LoVo (cell line): Measurements from ENCODE around the gene TLR8.

Source experiments
- DNase-seq: peaks from one replicate; pipeline ENCODE4 v3.0.0-alpha.2; 2016; ENCODE audit warnings: low spot score

The TLR8 gene

GRCh38 chrX:12906046-12906761, at the start of gene TLR8:
Gene TLR8, plus strand, starts transcription at chrX:12906620. Its CDS starts 87 bp downstream, at chrX:12906707.
- DNase-seq = no peak

GRCh38 chrX:12865359-12865758, 41.1 kb upstream of the TLR8 start:
- no peak for DNase-seq

- no peak for DNase-seq
Observed at GRCh38 chrX:12866451-12867377, 39.7 kb upstream of the TLR8 start, which contains the start of gene TLR7. Gene TLR7, plus strand, starts transcription at chrX:12867072. Its CDS starts 507 bp downstream, at chrX:12867579.

GRCh38 chrX:12867685-12868084, 38.7 kb upstream of the TLR8 start:
- no peak for DNase-seq

- no peak for DNase-seq
Observed at GRCh38 chrX:12868747-12869146, 37.7 kb upstream of the TLR8 start.

- no peak for DNase-seq
Observed at GRCh38 chrX:12871257-12871656, 35.2 kb upstream of the TLR8 start.

GRCh38 chrX:12872741-12873140, 33.7 kb upstream of the TLR8 start:
- DNase-seq = no peak

- DNase-seq = no peak
Observed at GRCh38 chrX:12874581-12874980, 31.8 kb upstream of the TLR8 start.

GRCh38 chrX:12877386-12877785, 29.0 kb upstream of the TLR8 start:
- no peak for DNase-seq

GRCh38 chrX:12878536-12878935, 27.9 kb upstream of the TLR8 start:
- no peak for DNase-seq

- no peak for DNase-seq
Observed at GRCh38 chrX:12881914-12882313, 24.5 kb upstream of the TLR8 start.

- no peak for DNase-seq
Observed at GRCh38 chrX:12885508-12885907, 20.9 kb upstream of the TLR8 start.

GRCh38 chrX:12886545-12886944, 19.9 kb upstream of the TLR8 start:
- no peak for DNase-seq

- no peak for DNase-seq
Observed at GRCh38 chrX:12887141-12887540, 19.3 kb upstream of the TLR8 start.

GRCh38 chrX:12887767-12888166, 18.7 kb upstream of the TLR8 start:
- DNase-seq = no peak

GRCh38 chrX:12890467-12890866, 16.0 kb upstream of the TLR8 start:
- no peak for DNase-seq

GRCh38 chrX:12891171-12891570, 15.2 kb upstream of the TLR8 start:
- DNase-seq = no peak

GRCh38 chrX:12891915-12892506, 14.4 kb upstream of the TLR8 start:
- DNase-seq = no peak

GRCh38 chrX:12892716-12893115, 13.7 kb upstream of the TLR8 start:
- no peak for DNase-seq

GRCh38 chrX:12894074-12895030, 12.1 kb upstream of the TLR8 start:
- DNase-seq = no peak

GRCh38 chrX:12895866-12896265, 10.6 kb upstream of the TLR8 start:
- DNase-seq = no peak

GRCh38 chrX:12896935-12897334, 9.5 kb upstream of the TLR8 start:
- no peak for DNase-seq
